Measurements from ENCODE around the gene GLB1L2.

- TF ChIP-seq CTCF (conservative IDR thresholded peaks at IDR 0.05 in 1 of 2, IDR thresholded peaks at IDR 0.05 in 1 of 2; ENCODE audit: low read depth in 1 of 2, low read length in 2 of 2) (no peak), EZH2 (IDR thresholded peaks at IDR 0.05; ENCODE audit: low read length, missing control alignments) (no peak)
These were observed 14.6 kb downstream of the GLB1L2 start for GRCh38 chr11:134346101-134346975.
